ENCODE results near the gene PABPN1L.

Gene PABPN1L

GRCh38 chr16:88835818-88836217, 30.6 kb downstream of the PABPN1L start:
- TF ChIP-seq CTCF (IDR thresholded peaks at IDR 0.05; ENCODE audit: low read depth, low read length): no peak
- DNase-seq: no peak
- Histone ChIP-seq H3K9me3 (no peaks in the 10 kb centered on the region), H3K36me3 (no peaks in the 10 kb centered on the region), H3K4me3 (ENCODE audit: low read depth, low read length) (no peak overlapping the region), H3K27me3 (no peaks in the 10 kb centered on the region), H3K4me1 (no peaks in the 10 kb centered on the region)

GRCh38 chr16:88835383-88835782, 31.1 kb downstream of the PABPN1L start:
- H3K4me1 ChIP-seq: no peaks in the 10 kb centered on the region
- no peak overlapping the region for H3K4me3 ChIP-seq (ENCODE audit: low read depth, low read length)
- no peaks in the 10 kb centered on the region for H3K36me3 ChIP-seq
- TF ChIP-seq CTCF (IDR thresholded peaks at IDR 0.05; ENCODE audit: low read depth, low read length): no peak
- H3K27me3 ChIP-seq: no peaks in the 10 kb centered on the region
- DNase-seq: no peak
- H3K9me3 ChIP-seq: no peaks in the 10 kb centered on the region

- no peaks in the 10 kb centered on the region for H3K9me3 ChIP-seq
- DNase-seq: no peak
- H3K36me3 ChIP-seq: no peaks in the 10 kb centered on the region
- no peaks in the 10 kb centered on the region for H3K4me1 ChIP-seq
- no peak overlapping the region for H3K4me3 ChIP-seq (ENCODE audit: low read depth, low read length)
- no peak for TF ChIP-seq CTCF (IDR thresholded peaks at IDR 0.05; ENCODE audit: low read depth, low read length)
- no peaks in the 10 kb centered on the region for H3K27me3 ChIP-seq
Observed at GRCh38 chr16:88834670-88835069, 31.8 kb downstream of the PABPN1L start.

- Histone ChIP-seq H3K27me3 (no peaks in the 10 kb centered on the region), H3K4me3 (ENCODE audit: low read depth, low read length) (no peak overlapping the region), H3K9me3 (no peaks in the 10 kb centered on the region), H3K4me1 (no peaks in the 10 kb centered on the region), H3K36me3 (no peaks in the 10 kb centered on the region)
- DNase-seq: no peak
- TF ChIP-seq CTCF (IDR thresholded peaks at IDR 0.05; ENCODE audit: low read depth, low read length): no peak
Observed at GRCh38 chr16:88833086-88833485, 33.4 kb downstream of the PABPN1L start.

GRCh38 chr16:88831838-88832237, 34.6 kb downstream of the PABPN1L start:
- no peaks in the 10 kb centered on the region for H3K4me1 ChIP-seq
- no peaks in the 10 kb centered on the region for H3K9me3 ChIP-seq
- H3K36me3 ChIP-seq: no peaks in the 10 kb centered on the region
- H3K4me3 ChIP-seq (ENCODE audit: low read depth, low read length): no peak overlapping the region
- TF ChIP-seq CTCF (IDR thresholded peaks at IDR 0.05; ENCODE audit: low read depth, low read length): no peak
- no peak for DNase-seq
- no peaks in the 10 kb centered on the region for H3K27me3 ChIP-seq

- no peak for TF ChIP-seq CTCF (IDR thresholded peaks at IDR 0.05; ENCODE audit: low read depth, low read length)
- H3K27me3 ChIP-seq: no peaks in the 10 kb centered on the region
- no peaks in the 10 kb centered on the region for H3K36me3 ChIP-seq
- no peaks in the 10 kb centered on the region for H3K4me1 ChIP-seq
- DNase-seq: no peak
- no peak overlapping the region for H3K4me3 ChIP-seq (ENCODE audit: low read depth, low read length)
- H3K9me3 ChIP-seq: no peaks in the 10 kb centered on the region
Observed at GRCh38 chr16:88830783-88831182, 35.7 kb downstream of the PABPN1L start.

Data from BE2C (cell line).